ENCODE measurements around the gene ALKBH3.

DNA sequence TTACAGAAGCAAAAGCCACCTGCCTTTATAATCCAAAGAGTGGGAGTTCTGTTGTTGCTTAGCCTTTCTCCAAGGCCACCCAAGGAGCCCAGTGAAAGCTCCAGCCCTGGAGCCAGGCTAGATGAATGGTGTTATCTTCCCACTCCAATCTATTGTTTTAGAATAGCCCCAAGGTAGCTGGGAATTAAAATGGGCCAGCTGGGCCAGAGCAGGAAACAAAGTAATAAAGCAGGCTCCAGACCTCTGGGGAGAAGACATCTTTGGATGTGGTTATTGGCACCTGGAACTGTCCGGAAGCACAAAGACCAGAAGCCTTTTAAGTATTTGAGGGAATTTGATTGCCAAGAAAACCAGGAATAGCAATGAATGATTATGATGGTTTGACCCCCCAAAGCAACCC is 70.6 kb downstream of the ALKBH3 start:
- TF ChIP-seq CTCF (IDR thresholded peaks at IDR 0.05): no peak
- TF ChIP-seq POLR2AphosphoS5 (IDR thresholded peaks at IDR 0.05): no peak
